A673 (cell line): ENCODE measurements around the gene TCF7. TPM values are rescaled to one million over a fixed set of nuclear protein-coding genes. Genes with fewer than 3 reads are reported as not detected.

ENCODE experiments used
- BruUV-seq: library from RNA; stranded (reverse); fragments of 400-500 nt; replicated peaks from 2 replicates; lab custom pipeline; 2021; lab: Mats Ljungman, UMichigan
- CTCF ChIA-PET: fragments of 300-600 bp; sonication (Branson Sonifier 250); formaldehyde crosslinking; loops from one replicate; lab custom pipeline; 2022; ENCODE audit warnings: antibody characterized with exemption; lab: Charles Lee
- POLR2A ChIA-PET: fragments of 300-600 bp; sonication (Branson Sonifier 250); formaldehyde crosslinking; loops from one replicate; lab custom pipeline; 2022; ENCODE audit warnings: antibody characterized with exemption; ENCODE audit not compliant: low non-redundant PET; lab: Charles Lee
- DNase-seq: peaks from one replicate; pipeline ENCODE4 v3.0.0-alpha.2; 2015; ENCODE audit warnings: low spot score
- H3K27ac ChIP-seq: fragments of 200-600 bp; sonication (generic); 2 replicates; pipeline ENCODE4 v1.5.1; 2016; ENCODE audit warnings: mixed run types, low read depth, mild to moderate bottlenecking, mixed read lengths, antibody characterized with exemption, low read length; ENCODE audit not compliant: poor library complexity, severe bottlenecking
- H3K27me3 ChIP-seq: fragments of 200-600 bp; sonication (generic); replicated peaks from 2 replicates; pipeline ENCODE4 v1.6.1; 2017; ENCODE audit warnings: mixed run types, low read depth, mild to moderate bottlenecking, mixed read lengths, antibody characterized with exemption, low read length; ENCODE audit not compliant: insufficient read depth, poor library complexity
- H3K36me3 ChIP-seq: fragments of 200-600 bp; sonication (generic); 2 replicates; pipeline ENCODE4 v1.6.1; 2016; ENCODE audit warnings: mixed run types, mild to moderate bottlenecking, mixed read lengths, antibody characterized with exemption, low read length; ENCODE audit not compliant: insufficient read depth, poor library complexity, severe bottlenecking
- H3K4me1 ChIP-seq: fragments of 200-600 bp; sonication (generic); 2 replicates; pipeline ENCODE4 v1.6.1; 2017; ENCODE audit warnings: mixed run types, mild to moderate bottlenecking, mixed read lengths, antibody characterized with exemption, low read length; ENCODE audit not compliant: insufficient read depth, poor library complexity, severe bottlenecking
- H3K4me3 ChIP-seq: fragments of 200-600 bp; sonication (generic); 2 replicates; pipeline ENCODE4 v1.5.1; 2016; ENCODE audit warnings: low read depth, mixed run types, mild to moderate bottlenecking, mixed read lengths, low read length; ENCODE audit not compliant: poor library complexity, severe bottlenecking
- H3K9me3 ChIP-seq: fragments of 200-600 bp; sonication (generic); 2 replicates; pipeline ENCODE4 v1.6.1; 2016; ENCODE audit warnings: mixed run types, low read depth, mild to moderate bottlenecking, mixed read lengths, antibody characterized with exemption, low read length; ENCODE audit not compliant: poor library complexity, severe bottlenecking
- CTCF ChIP-seq: fragments of 300-800, 200-600 bp; sonication (generic); conservative IDR thresholded peaks from 2 replicates; pipeline ENCODE4 v1.5.1; 2017; ENCODE audit warnings: low read depth, mild to moderate bottlenecking, antibody characterized with exemption, low read length, moderate library complexity, mixed read lengths
- EZH2 ChIP-seq: fragments of 200-600 bp; sonication (generic); IDR thresholded peaks from 2 replicates; pipeline ENCODE4 v1.6.1; 2017; ENCODE audit warnings: borderline replicate concordance, low read depth, mild to moderate bottlenecking, mixed read lengths, antibody characterized with exemption, low read length; ENCODE audit not compliant: poor library complexity, severe bottlenecking
- intact Hi-C: fragments of 100-400 bp; cut with micrococcal nuclease; formaldehyde crosslinking; loops from one replicate; pipeline ENCODE4 v1.10.0; 2022; ENCODE audit not compliant: unreplicated experiment
- total RNA-seq: library from RNA; stranded (reverse); gene quantifications from 2 replicates; pipeline ENCODE4 v1.2.3, GENCODE V29; 2021

The TCF7 gene
- total RNA-seq, 1 experiment from 2014 or later: 3.3 TPM

DNA sequence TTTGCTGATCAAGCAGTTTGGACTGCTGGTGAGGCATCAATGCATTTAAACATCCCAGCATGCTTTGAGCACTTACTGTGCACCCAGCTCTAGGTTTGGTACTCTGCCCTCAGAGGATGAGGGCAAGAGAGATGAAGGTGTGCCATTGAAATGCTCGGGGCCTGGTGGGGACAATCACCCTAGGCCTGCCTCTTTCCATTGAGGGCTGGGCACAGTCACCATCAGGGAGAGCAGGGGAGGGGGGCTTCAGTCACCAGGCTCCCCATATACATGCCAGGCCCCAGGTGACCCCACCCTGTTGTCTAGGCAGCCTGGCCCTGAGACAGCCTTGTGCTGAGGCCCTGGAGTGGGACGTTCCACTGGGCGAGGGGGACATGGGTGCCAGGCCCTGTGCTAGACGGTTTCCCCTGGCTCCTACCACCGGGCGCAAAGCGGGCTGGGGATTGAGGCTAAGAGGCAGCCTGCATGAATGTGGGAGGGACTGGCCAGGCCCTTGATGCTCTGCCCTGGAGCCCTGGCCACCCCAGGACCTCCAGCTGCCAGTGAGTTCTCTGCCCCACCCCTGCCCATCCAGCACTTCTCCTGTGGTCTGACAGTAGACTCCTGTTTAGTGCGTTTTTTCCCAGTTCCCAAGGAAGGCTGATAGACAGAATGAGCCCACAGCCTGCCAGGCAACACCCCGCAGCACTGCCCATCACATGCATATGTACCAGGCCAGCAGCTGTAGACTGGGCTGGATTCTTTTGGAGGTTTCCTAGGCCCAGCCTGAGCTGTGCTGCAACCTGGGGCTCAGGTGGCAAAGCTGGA lies 18.9 kb downstream of the TCF7 start:
- Histone ChIP-seq H3K4me1 (peaks cover 7% of the 10 kb centered on the region), H3K27me3 (no peaks in the 10 kb centered on the region), H3K36me3 (peaks cover 26% of the 10 kb centered on the region), H3K27ac (no peak overlapping the region), H3K4me3 (no peak overlapping the region), H3K9me3 (no peaks in the 10 kb centered on the region)
- TF ChIP-seq EZH2: no peak
- no peak for TF ChIP-seq CTCF
- ChIA-PET CTCF (interaction anchor here (1.1 kb wide), 1 partner anchor 94 kb away, joined by 3 read pairs; no protein-coding TSS in a partner anchor), POLR2A (interaction anchor here (0.6 kb wide), 1 partner anchor 1073 kb away, joined by 4 read pairs; no protein-coding TSS in a partner anchor)
- no peak for DNase-seq
- no TSS peak for BruUV-seq
- intact Hi-C loops: no loop called here

- BruUV-seq: no TSS peak
- CTCF ChIA-PET: interaction anchor here (1.1 kb wide), 1 partner anchor 95 kb away, joined by 3 read pairs; no protein-coding TSS in a partner anchor
- no peak overlapping the region for H3K27ac ChIP-seq
- peaks cover 26% of the 10 kb centered on the region for H3K36me3 ChIP-seq
- POLR2A ChIA-PET: no interaction called here
- no peak for TF ChIP-seq CTCF
- no peak for TF ChIP-seq EZH2
- H3K4me1 ChIP-seq: peaks cover 7% of the 10 kb centered on the region
- no peaks in the 10 kb centered on the region for H3K9me3 ChIP-seq
- DNase-seq: no peak
- no peaks in the 10 kb centered on the region for H3K27me3 ChIP-seq
- intact Hi-C loops: no loop called here
- no peak overlapping the region for H3K4me3 ChIP-seq
Observed at GRCh38 chr5:134133995-134134541, 19.6 kb downstream of the TCF7 start.

- intact Hi-C loops: no loop called here
- no peaks in the 10 kb centered on the region for H3K27me3 ChIP-seq
- ChIA-PET POLR2A (no interaction called here), CTCF (no interaction called here)
- BruUV-seq: no TSS peak
- peaks cover 31% of the 10 kb centered on the region for H3K36me3 ChIP-seq
- no peaks in the 10 kb centered on the region for H3K9me3 ChIP-seq
- no peak overlapping the region for H3K4me3 ChIP-seq
- no peak for DNase-seq
- no peak for TF ChIP-seq EZH2
- no peak for TF ChIP-seq CTCF
- no peak overlapping the region for H3K27ac ChIP-seq
- H3K4me1 ChIP-seq: peaks cover 7% of the 10 kb centered on the region
Observed at GRCh38 chr5:134135091-134135655, 20.7 kb downstream of the TCF7 start.
